ENCODE measurements around the gene MT1A. TPM values are rescaled to one million over a fixed set of nuclear protein-coding genes. Genes with fewer than 3 reads are reported as not detected.

MT1A gene
- total and polyA plus RNA-seq, 2 of the 8 experiments (the other 6 are each of a cell fraction or from before 2014, with no cell fraction given): not detected

DNA sequence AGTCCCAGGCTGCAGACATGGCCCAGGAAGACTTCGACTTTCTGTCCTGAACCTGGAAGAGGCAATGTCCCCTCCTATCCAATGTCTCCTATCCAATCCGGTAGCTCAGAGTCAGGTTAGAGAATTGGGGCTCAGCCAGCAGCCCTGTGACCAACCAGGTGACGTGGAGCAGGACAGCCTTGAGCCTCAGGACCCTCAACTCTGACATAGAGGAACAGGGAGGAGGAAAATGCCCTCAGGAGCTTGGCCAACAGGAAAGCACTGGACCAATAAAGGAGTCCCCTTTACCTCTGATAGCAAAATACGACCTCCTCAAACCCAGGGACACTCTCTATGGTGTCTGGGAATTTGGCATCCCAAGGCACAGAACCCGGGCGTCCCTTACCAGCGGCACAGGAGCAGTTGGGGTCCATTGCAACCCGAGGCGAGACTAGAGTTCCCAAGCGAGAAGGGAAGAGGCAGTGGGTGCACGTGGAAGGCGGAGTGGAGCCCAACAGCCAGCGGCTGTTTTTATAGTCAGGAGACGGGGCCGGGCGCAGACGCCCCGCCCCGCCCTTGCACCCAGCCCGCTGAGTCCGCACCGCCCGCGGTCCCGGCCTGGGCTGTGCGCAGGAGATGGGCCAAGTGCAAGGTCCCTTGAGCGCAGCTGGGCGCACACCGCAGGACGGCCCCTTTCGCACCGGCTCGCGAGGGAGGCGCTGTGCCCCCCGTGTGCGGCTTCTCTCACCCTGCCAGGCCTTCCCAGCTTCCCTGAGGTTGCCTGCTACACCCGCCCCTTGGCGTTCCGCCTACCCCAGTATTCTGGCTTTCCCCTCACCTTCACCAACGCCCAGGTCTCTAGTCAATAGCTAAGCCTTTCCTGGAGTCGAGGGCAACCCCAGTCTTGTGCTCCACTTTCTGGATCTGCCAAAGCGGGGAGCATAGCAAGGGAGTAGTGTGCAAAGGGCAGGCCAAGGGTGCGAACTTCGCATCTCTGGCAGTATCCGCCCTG lies 29.4 kb downstream of the MT1A start, which contains the start of gene MT1G:
TSS of gene MT1G (minus strand) at position 485 of the 991 bp plus-strand sequence. CDS start at position 413, 72 bp downstream.
- no peak within 1 kb of the TSS for H3K27ac ChIP-seq (ENCODE audit: low read depth, low read length)
- H3K9me3 ChIP-seq (ENCODE audit: insufficient read depth in 2 of 2, low read depth in 1 of 2, low read length in 1 of 2): no peaks in the 10 kb centered on the region
- peak in 1 of 2 experiments; percentile 70 for DNase-seq (ENCODE audit: low read depth in 1 of 2, low spot score in 2 of 2)
- no peak within 1 kb of the TSS for H2BK120ac ChIP-seq (replicated peaks; ENCODE audit: low read depth, low read length)
- H2AFZ ChIP-seq (ENCODE audit: low read length): no peak within 1 kb of the TSS
- H4K20me1 ChIP-seq (replicated peaks in 1 of 2; ENCODE audit: control insufficient read depth in 1 of 2, insufficient read depth in 2 of 2, low read length in 2 of 2): peaks cover 2 to 9% of the 10 kb centered on the region in 2 experiments
- CTCF ChIA-PET (ENCODE audit: partially characterized antibody): interaction anchor here (0.8 to 4.6 kb wide), 10 partner anchors 11 to 91 kb away, joined by 3 to 29 read pairs (median 4); partner anchors contain the start of gene MT1M
- H3K9ac ChIP-seq (replicated peaks in 1 of 4; ENCODE audit: extremely low read depth in 1 of 4, low read depth in 3 of 4, low read length in 3 of 4): no peak within 1 kb of the TSS; a peak in 1 of 7 replicates
- no peaks in the 10 kb centered on the region for H3K79me1 ChIP-seq (ENCODE audit: low read depth, low read length)
- no peak within 1 kb of the TSS for H4K5ac ChIP-seq (ENCODE audit: insufficient read length, low read depth, low read length)
- FAIRE-seq: no peak
- H4K8ac ChIP-seq (ENCODE audit: extremely low read depth, insufficient read depth, low read length): peak within 1 kb of the TSS; percentile 36; the same call in 1 of the 2 replicates
- H3K4me3 ChIP-seq (ENCODE audit: extremely low read depth in 1 of 4, insufficient read depth in 2 of 4, low read depth in 3 of 4, low read length in 4 of 4): peak within 1 kb of the TSS; percentile 13 to 53 (median 16); a peak in 5 of 8 replicates
- no peak within 1 kb of the TSS for H3K18ac ChIP-seq (ENCODE audit: extremely low read depth, low read length)
- H3K56ac ChIP-seq (replicated peaks; ENCODE audit: insufficient read length, low read depth, low read length): no peak within 1 kb of the TSS
- peak within 1 kb of the TSS; percentile 85; the same call in 1 of the 2 replicates for H2BK12ac ChIP-seq (ENCODE audit: low read depth, low read length)
- POLR2A ChIA-PET (ENCODE audit: partially characterized antibody): interaction anchor here (0.6 to 13.9 kb wide), 16 partner anchors 13 to 208 kb away, joined by 3 to 205 read pairs (median 4); partner anchors contain the start of genes MT1B, MT1E, MT1F and MT1M
- H3K4ac ChIP-seq (replicated peaks; ENCODE audit: insufficient read length, low read depth, low read length): no peak within 1 kb of the TSS
- H3K4me2 ChIP-seq (ENCODE audit: insufficient read depth in 1 of 2, low read depth in 2 of 2, low read length in 2 of 2): peak within 1 kb of the TSS; percentile 74 to 92
- H3K4me1 ChIP-seq (replicated peaks in 1 of 4; ENCODE audit: control insufficient read depth in 3 of 4, insufficient read depth in 4 of 4, low read length in 3 of 4): peaks cover 3 to 16% (median 12%) of the 10 kb centered on the region in 4 experiments
- no peak within 1 kb of the TSS for H3K14ac ChIP-seq (ENCODE audit: insufficient read length)
- H3K23ac ChIP-seq (ENCODE audit: insufficient read length): no peak within 1 kb of the TSS
- no peaks in the 10 kb centered on the region for H3K36me3 ChIP-seq (ENCODE audit: control insufficient read depth in 2 of 4, insufficient read depth in 4 of 4, low read length in 3 of 4)
- peaks cover 81 to 98% (median 93%) of the 10 kb centered on the region in 4 experiments for H3K27me3 ChIP-seq (replicated peaks in 1 of 4; ENCODE audit: control insufficient read depth in 3 of 4, extremely low read depth in 1 of 4, insufficient read depth in 3 of 4, low read length in 3 of 4)
- peak within 1 kb of the TSS; percentile 68; the same call in 1 of the 2 replicates for H2AK5ac ChIP-seq (ENCODE audit: low read depth, low read length)
- H2BK15ac ChIP-seq (ENCODE audit: low read length): peak within 1 kb of the TSS; percentile 88; the same call in 1 of the 2 replicates
- 4% methylated on average over 45 of the region's 46 CpGs; no CpG with 5 or more reads in 1 of the 2 experiments for WGBS, 2 experiments (ENCODE audit: extremely low coverage in 1 of 2, insufficient coverage in 1 of 2, insufficient read length in 1 of 2, insufficient replicate concordance in 2 of 2, low coverage in 1 of 2, low lambda C conversion rate in 2 of 2, missing lambda C conversion rate in 1 of 2)
- H4K91ac ChIP-seq (replicated peaks; ENCODE audit: insufficient read length, low read length): no peak within 1 kb of the TSS
- H2BK5ac ChIP-seq (ENCODE audit: low read depth, low read length): peak within 1 kb of the TSS; percentile 37; the same call in 1 of the 2 replicates
- H2BK20ac ChIP-seq (ENCODE audit: low read length): peak within 1 kb of the TSS; percentile 53; the same call in 1 of the 2 replicates
- no peaks in the 10 kb centered on the region for H3K79me2 ChIP-seq (ENCODE audit: control insufficient read depth in 1 of 2, insufficient read depth in 2 of 2, low read length in 2 of 2)
- H3K23me2 ChIP-seq (ENCODE audit: low read depth, low read length): peaks cover 12% of the 10 kb centered on the region; the same call in 1 of the 2 replicates
- TF ChIP-seq RXRA (IDR thresholded peaks at IDR 0.05; ENCODE audit: insufficient read depth, low read depth, low read length) (no peak), CHD2 (IDR thresholded peaks at IDR 0.05; ENCODE audit: low read length) (no peak), JUN (IDR thresholded peaks at IDR 0.05; ENCODE audit: low read depth, low read length) (no peak), POLR2AphosphoS5 (IDR thresholded peaks at IDR 0.05; ENCODE audit: low read depth, low read length) (no peak), NANOG (IDR thresholded peaks at IDR 0.05; ENCODE audit: insufficient read depth, low read depth, low read length, poor library complexity, severe bottlenecking) (no peak), TBP (IDR thresholded peaks at IDR 0.05; ENCODE audit: low read depth, low read length) (peak; percentile 80)
- TF ChIP-seq, protein P1, sequence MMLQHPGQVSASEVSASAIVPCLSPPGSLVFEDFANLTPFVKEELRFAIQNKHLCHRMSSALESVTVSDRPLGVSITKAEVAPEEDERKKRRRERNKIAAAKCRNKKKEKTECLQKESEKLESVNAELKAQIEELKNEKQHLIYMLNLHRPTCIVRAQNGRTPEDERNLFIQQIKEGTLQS (IDR thresholded peaks at IDR 0.05; ENCODE audit: insufficient read depth, low read depth, low read length): no peak

All from H1 (cell line).